ENCODE measurements around the gene ABCB7. TPM values are rescaled to one million over a fixed set of nuclear protein-coding genes. Genes with fewer than 3 reads are reported as not detected.

The ABCB7 gene
- polyA plus RNA-seq, 1 donor (not counting 4 experiments of a cell fraction or from before 2014, with no cell fraction given): 21.3 TPM

Small RNAs within 50 kb of the gene (small RNA-seq; reads per million reads assigned to genes)
- gene BUD31P2 (ENCODE audit: insufficient read length in 3 of 3, low read depth in 3 of 3, low replicate concordance in 1 of 3) (0 reads per million in 3 experiments), gene RNU6-562P (ENCODE audit: insufficient read length in 3 of 3, low read depth in 3 of 3, low replicate concordance in 1 of 3) (0 reads per million in 3 experiments)

Other genes with a start within 250 kb of the ABCB7 start
- under 0.01 to 0.01 TPM (median 0.01 TPM) in 3 replicates for gene NEXMIF, start 230.8 kb downstream of the ABCB7 start, polyA plus RNA-seq
- 7.7 to 11.1 TPM (median 10.3 TPM) in 3 replicates for gene UPRT, start 117.8 kb upstream of the ABCB7 start, polyA plus RNA-seq

Data from keratinocyte (primary cell).